ENCODE measurements around the gene FNDC3B.

The FNDC3B gene

DNA sequence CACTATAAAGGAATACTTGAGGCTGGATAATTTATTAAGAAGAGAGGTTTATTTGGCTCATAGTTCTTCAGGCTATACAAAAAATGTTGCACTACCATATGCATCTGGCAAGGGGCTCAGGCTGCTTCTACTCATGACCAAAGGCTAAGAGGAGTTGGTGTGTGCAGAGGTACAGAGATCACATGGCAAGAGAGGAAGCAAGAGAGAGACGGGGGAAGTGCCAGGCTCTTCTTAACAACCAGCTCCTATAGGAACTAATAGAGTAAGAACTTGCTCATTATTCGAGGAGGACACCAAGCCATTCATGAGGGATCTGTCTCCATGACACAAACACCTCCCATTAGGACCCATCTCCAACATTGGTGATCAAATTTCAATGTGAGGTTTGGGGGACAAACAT is 6.0 kb upstream of the FNDC3B start:
- peak; percentile 52 to 77 (median 69) for DNase-seq

DNA sequence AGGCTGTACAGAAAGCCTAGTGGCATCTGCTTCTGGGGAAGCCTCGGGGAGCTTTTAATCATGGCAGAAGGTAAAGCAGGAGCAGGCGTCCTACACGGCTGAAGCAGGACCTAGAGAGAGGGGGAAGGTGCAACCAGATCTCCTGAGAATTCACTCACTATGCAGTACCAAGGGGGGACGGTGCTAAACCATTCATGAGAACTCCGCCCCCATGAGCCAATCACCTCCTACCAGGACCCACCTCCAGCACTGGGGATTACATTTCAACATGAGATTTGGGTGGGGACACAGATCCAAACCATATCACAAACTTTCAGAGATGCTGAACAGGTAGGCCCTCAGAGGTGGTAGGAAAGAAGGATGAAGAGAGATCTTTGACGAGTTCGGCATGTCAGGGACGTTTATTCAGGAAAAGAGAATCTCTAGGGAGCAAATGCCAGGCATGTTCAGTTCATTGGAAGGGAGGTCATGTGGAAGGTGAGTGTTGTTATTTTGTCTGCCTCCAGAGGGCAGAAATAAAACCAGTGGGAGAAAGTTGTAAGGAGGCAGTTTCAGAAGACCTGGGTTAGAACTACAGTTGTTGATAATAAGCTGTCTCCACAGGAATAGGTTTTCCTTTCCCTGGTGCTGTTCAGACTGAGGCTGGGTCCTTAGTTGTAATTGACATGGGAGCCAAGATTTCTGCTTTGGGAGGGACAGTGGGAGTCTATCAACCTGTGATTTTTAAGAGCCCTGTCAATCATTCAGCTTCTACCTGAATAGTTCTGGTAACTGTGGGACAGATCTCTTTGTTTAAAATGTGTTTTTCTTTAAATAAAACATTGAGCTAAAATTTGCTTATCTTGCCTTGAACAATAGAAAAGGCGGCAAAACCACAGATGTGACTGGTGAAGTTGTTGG is 4.3 kb upstream of the FNDC3B start:
- peak; percentile 24 to 49 (median 36) for DNase-seq

DNA sequence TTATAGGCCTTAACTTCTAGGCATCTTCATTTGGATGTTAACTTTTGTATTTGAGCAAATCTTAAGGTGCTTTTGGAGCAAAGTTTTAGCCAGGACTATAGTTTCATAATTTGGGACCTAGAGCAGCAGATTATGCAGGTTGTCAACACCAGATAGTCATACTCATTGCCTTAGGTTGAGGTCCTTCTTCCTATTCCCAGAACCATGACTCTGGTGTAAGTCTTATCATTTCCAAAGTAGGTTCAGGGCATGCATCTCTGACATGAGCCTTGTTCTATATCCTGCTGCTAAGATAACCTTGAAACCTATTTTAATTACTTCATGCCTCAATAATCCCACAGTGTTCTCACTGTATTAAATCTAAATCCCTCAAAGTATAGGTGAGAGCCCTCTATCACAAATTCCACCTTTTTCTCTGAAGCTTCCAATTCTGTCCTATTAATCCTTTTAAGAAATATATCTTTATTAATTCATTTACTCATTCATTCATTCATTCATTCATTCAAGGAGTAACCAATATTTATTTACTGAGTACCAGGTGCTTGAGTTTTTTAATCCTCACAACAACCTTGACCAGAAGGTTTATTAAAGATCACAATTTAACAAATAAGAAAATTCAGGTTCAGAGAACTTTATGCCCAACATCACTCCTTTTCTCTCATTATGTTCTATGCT is 2.7 kb upstream of the FNDC3B start:
- DNase-seq, result no peak

DNA sequence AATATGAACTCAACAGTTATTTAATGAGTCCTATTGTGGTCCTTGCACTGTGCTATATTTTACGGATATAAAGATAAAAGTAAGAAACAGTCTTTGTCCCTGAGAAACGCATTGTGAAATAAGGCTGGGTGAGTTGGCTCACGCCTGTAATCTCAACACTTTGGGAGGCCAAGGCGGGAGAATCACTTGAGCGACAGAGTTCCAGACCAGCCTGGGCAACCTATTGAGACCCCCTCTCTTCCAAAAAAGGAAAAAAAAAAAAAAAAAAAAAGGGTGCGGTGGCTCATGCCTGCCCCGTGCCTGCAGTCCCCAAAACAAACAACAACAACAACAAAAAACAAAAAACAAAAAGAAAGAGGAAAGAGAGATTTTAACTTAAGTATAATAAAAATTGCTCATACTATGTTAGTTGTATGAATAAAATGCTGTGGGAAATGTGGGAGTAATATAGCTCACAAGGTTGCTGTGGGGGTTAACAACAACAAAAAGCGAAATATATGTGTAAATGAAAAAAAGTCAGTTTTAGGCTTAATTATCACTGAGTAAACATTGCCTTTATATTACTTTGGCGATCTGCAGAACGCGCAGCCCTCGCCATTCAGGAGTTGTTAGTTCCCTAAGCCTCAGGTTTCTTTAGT is 461 bp upstream of the FNDC3B start:
- DNase-seq, result peak in 2 of 4 experiments; percentile 15 to 37

DNA sequence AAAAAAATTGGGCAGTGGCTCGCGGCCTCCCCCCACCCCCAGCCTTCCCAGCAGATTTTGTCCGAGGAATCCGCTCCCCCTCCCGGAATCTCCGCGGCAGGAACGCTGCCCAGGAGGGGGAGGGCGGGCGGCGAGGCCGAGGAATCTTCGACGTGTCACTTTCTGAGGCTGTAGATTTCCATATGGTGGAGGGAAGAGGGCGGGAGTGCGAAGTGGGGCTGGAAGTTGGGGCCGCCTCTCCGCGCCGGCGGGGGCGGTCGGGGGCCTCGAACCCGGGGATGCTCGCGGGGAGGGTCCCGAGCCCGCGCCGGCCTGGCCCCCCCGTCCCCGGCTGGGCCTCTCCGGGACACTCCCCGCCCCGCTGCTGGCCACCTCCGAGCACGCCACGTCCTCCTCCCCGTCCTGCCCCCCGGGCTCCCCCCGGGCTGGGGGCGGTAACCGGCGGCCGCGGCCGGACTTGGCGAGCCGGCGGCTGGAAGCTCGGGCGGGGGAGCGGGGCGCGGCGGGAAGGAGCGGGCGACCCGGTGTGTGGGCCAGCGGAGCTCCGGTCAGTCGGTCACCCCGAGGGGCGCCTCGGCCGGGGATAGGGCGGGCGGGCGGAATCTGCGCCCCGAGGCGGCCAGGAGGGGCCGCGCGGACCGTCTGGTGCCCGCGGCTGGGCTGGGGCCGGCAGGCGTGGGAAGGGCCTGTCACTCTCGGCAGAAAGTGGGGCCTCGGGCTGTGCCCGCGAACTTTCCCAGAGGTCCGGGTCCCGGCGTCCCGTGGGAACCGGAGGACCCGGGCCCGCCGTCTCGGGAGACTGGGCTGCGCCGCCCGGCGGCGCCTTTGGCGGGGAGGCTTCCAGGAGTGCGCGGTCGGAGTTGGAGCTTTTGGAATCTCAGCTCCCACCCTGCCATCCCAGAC is 951 bp downstream of the FNDC3B start:
- peak; percentile 62 to 88 (median 77) for DNase-seq

GRCh38 chr3:172040981-172041963 is 1.9 kb downstream of the FNDC3B start:
- DNase-seq, result peak in 3 of 4 experiments; percentile 12 to 35 (median 33)

DNA sequence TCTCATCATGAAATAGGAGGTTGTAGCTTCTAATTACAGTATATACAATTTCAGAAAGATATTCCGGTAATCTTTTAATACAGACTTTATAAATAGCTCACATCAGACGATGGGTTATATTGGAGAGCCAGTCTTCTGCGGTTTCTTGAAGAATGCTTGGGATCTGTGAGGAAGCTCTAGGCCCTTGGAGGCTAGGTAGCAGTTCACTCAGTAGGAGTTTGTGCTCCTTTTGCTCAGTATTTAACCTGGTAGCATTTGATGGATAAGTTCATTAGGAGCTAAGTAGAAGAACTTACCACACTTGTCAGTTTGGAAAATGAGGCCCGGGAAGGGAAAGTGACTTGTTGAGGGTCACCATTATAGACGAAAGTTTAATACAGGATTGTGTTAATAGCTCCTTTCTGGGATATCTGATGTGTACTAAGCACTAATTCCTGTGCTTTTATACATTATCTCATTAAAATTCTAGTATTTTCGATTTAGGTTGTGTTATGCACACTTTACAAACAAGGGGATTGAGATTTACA is 2.8 kb downstream of the FNDC3B start:
- DNase-seq, result no peak

DNA sequence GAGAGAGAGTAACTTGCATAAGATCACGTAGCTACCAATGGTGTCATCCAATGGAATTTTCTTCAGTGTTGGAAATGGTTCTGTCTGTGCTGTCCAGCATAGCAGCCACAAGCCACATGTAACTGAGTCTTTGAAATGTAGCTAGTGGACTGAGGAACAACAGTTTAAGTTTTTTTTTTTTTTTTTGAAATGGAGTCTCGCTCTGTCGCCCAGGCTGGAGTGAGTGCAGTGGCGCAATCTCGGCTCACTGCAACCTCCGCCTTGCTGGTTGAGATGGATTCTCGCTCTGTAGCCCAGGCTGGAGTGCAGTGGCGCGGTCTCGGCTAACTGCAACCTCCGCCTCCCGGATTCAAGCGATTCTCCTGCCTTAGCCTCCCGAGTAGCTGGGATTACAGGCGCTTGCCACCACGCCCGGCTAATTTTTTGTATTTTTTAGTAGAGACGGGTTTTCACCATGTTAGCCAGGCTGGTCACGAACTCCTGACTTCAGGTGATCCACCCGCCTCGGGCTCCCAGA is 3.3 kb downstream of the FNDC3B start:
- peak; percentile 30 to 64 (median 54) for DNase-seq

- DNase-seq, result no peak
Measured at GRCh38 chr3:172043233-172043632, 3.9 kb downstream of the FNDC3B start.

DNA sequence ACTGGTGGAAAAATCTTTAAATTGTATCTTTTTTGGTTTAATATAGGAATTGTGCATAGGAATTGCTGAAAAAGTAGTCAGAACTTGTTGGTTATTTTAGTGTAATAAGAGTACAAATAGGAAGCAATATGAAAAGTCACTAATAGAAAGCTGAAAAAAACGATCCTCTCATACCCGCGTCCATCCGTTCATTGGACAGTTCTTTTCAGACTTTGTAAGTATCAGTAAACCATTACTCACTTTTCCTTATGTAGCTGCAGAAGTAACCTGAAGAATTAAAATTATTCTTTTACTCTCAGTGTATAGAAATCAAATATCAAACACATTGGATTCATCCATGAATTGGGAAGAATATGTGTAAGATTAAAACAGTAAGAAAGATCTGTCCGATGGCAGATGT is 4.4 kb downstream of the FNDC3B start:
- no peak for DNase-seq

DNA sequence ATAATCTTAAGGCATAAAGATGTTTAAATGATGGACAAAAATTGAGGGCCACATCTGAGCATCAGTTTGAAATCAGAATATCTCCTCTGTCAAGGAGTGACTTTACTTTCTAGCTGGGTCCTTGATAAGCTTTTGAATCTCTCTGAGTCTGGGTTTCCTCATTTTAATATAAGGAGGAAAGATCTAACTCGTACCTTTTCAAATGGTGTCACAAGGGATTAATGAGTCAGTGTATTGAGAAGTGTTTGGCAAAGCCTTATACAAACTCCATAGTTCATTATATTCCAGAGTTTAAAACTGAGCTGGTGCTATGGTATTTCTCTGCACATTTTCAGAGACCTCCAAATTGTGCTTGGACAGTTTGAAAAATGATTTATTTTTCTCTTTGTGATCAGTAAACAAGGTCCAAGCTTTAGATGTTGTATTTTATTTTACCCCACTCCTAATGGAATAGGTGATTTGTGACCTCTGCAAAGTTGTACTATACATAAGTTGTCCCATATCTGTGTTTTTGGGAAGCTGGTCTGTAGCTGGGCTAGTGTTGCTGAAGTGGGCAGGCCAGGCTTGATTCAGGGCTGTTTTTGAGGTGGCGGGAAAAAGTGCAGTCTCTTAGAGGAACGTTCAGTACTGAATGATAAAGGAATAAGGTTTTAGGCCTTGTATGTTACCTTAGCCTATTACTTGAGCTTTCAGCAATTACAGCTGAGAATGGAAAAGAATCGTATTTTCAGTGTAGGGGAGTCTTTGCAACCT is 5.6 kb downstream of the FNDC3B start:
- DNase-seq, result peak in 1 of 4 experiments; percentile 37

DNA sequence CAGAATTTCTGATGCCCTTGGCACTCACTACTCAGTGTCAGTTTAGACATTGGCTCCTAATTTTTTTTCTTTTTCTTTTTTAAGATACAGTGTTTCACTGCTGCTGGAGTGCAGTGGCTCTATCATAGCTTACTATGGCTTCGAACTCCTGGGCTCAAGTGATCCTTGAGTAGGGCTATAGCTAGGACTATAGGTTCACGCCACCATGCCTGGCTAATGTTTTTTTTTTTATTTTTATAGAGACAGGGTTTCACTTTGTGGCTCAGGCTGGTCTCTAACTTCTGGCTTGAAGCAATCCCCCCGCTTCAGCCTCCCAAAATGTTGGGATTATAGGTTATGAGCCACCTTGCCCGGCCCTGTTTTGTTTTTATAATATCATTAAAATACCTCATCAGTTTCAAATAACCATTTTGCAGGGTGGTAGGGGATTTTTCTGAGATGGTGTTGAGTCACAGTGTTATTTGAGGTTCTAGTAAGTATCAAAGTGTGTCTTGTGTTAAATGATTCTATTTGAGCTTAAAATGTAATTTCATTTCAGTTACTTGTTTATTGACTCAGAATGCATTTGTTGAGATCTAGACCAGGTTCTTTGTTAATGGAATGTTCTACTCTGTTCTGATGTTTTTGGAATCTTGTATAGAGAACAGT is 7.0 kb downstream of the FNDC3B start:
- no peak for DNase-seq

DNA sequence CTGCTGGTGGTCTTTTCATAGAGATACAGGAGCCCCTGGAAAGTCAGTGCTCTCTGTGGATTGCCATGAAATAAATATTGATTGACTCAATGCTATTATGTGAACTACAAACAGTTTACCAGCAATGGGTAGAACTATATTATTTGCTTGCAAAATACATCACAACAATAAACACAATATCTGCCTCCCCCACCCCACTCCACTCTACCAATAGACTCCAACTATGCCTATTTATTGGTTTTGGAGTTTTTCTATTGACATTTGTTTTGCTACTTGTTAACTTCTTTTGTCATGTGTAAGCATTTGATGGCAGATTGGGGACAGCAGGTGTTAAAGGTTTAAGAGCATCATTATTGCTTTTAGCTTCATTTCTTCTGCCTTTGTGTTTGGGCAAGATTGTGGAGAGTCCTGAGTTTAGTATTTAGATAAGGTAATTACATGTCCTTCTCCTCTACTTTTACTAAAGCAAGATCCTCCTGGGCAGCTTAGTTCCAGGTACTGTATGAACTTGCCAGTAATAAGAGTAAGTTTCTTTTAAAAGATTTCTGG is 8.3 kb downstream of the FNDC3B start:
- DNase-seq, result no peak

DNA sequence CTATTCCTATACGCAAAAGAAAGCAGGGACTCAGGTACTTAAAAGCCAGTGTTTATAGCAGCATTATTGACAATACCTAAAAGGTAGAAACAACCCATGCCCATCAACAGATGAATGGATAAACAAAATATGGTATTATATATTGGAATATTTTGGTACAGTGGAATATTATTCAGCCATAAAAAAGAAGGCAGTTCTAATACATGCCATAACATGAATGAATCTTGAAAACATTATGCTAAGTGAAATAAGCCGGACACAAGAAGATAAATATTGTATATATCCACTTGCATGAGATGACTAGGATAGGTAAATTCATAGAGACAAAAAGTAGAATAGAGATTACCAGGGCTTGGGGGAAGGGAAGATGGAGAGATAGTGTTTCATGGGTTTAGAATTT is 9.2 kb downstream of the FNDC3B start:
- no peak for DNase-seq

DNA sequence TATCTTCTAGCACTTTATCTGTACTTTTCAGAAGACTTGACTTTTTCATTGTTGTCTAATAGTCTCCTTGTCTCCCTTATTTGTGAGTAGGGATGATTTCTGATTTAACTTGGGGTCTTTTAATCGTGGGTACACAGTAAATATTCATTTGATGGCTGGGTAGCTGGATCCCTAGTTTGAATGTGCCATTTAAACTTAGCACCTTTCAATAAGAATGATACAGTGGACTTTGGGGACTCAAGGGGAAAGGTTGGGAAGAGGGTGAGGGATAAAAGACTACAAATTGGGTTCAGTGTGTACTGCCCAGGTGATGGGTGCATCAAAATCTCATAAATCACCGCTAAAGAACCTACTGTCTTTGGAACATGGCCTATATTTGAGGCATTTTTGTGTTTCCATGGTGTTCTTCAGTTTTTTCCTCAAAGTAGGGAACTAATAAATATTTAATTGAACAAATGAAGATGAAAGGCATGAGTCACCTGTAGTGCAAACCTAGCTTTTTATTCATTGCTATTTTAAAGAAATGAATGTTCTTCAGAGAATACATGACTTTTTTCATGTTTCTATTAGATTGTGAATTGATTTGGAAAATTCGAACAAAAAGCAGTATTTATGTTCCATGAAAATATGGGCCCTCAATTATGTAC is 12.1 kb downstream of the FNDC3B start:
- no peak for DNase-seq

- no peak for DNase-seq
Measured at GRCh38 chr3:172051957-172052354, 12.6 kb downstream of the FNDC3B start.

DNA sequence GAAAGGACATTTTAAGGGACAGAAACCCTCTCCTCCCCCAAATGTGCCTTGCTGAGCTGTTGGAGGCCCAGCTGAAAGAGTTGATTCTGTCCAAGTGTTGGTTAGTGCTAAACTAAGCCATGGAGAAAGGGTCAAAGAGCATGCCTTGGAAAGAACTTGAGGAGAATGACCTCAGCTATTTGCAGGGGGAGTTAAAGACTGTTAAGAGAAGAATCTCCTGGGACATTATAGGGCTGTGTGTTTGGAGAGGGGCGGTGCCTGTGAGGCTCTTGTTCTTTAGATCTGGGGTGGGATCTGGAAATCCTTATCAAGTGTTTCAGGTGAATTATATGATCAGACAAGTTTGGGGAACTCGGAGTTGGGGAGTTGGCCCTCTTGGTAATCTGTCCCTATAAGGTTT is 13.0 kb downstream of the FNDC3B start:
- DNase-seq, result no peak

GRCh38 chr3:172054115-172054764 is 14.9 kb downstream of the FNDC3B start:
- DNase-seq, result no peak

Measured in suppressor macrophage (primary cell).